Measurements from ENCODE around the gene RNF214. TPM values are rescaled to one million over a fixed set of nuclear protein-coding genes. Genes with fewer than 3 reads are reported as not detected.

RNF214 gene
- total and polyA plus RNA-seq, 2 of the 13 experiments (the other 11 are each of a cell fraction or from before 2014, with no cell fraction given): 10.7 to 12.6 TPM

- peak; percentile 94 for TF ChIP-seq PAXIP1 (CRISPR knock-in tag; conservative IDR thresholded peaks at IDR 0.05)
- TF ChIP-seq ZNF83 (CRISPR knock-in tag; IDR thresholded peaks at IDR 0.05; ENCODE audit: borderline replicate concordance): no peak
- TF ChIP-seq CREBL2 (CRISPR knock-in tag; IDR thresholded peaks at IDR 0.05; ENCODE audit: borderline replicate concordance): no peak
- no peak for TF ChIP-seq ZNF101 (CRISPR knock-in tag; IDR thresholded peaks at IDR 0.05; ENCODE audit: borderline replicate concordance, low read depth)
- no peak for TF ChIP-seq SYNCRIP (IDR thresholded peaks at IDR 0.05; ENCODE audit: insufficient read depth, low read depth, low read length)
- TF ChIP-seq TMF1 (CRISPR knock-in tag; IDR thresholded peaks at IDR 0.05; ENCODE audit: low read depth): no peak
- 0 out of 2 replicates have a peak, but pooled peaks have one; percentile 23 for TF ChIP-seq TCF7 (IDR thresholded peaks at IDR 0.05; ENCODE audit: low read depth)
Observed at GRCh38 chr11:117299351-117300282, 67.1 kb downstream of the RNF214 start (continued).

- DNase-seq (ENCODE audit: low spot score) (peak; percentile 52), ATAC-seq (peak; percentile 69), FAIRE-seq (no peak)
- Histone ChIP-seq H4K20me1 (ENCODE audit: insufficient read depth, low read length) (no peaks in the 10 kb centered on the region), H2AFZ (ENCODE audit: low read length) (no peak overlapping the region), H3K27ac (ENCODE audit: extremely low read length, insufficient read depth, low read length) (peak overlapping the region; percentile 92), H3K4me1 (ENCODE audit: insufficient read depth, low read length) (peaks cover 72% of the 10 kb centered on the region), H3K9me3 (ENCODE audit: low read length) (no peaks in the 10 kb centered on the region), H3K79me2 (ENCODE audit: insufficient read depth, low read length) (peaks cover 2% of the 10 kb centered on the region), H3K36me3 (replicated peaks in 1 of 2; ENCODE audit: control insufficient read depth in 1 of 2, insufficient read depth in 2 of 2, low read length in 2 of 2) (no peaks in the 10 kb centered on the region; a peak in 1 of 5 replicates), H3K4me2 (ENCODE audit: low read depth, low read length) (peak overlapping the region; percentile 85), H3K9ac (ENCODE audit: insufficient read depth, low read depth, low read length) (peak overlapping the region; percentile 71), H3K4me3 (replicated peaks in 1 of 3; ENCODE audit: insufficient read depth in 1 of 3, low read depth in 2 of 3, low read length in 3 of 3) (peak overlapping the region; percentile 62 to 78 (median 65)), H3K27me3 (ENCODE audit: control insufficient read depth in 1 of 2, insufficient read depth in 2 of 2, low read length in 2 of 2) (no peaks in the 10 kb centered on the region)
- CTCF ChIA-PET (ENCODE audit: low intra/inter-chr PET ratio, low total read pairs): no interaction called here
- POLR2A ChIA-PET: interaction anchor here (0.6 to 7.1 kb wide), 12 partner anchors 8 to 471 kb away, joined by 3 to 62 read pairs (median 5); partner anchors contain the start of genes APOC3, BACE1, CEP164 and PCSK7
- WGBS (ENCODE audit: low lambda C conversion rate): 0% methylated on average over 9 of the region's 17 CpGs
- intact Hi-C loops (cut with micrococcal nuclease; ENCODE audit: unreplicated experiment): no loop called here
- in situ Hi-C loops (cut with HindIII; ENCODE audit: extremely low pct_ligation_motif_present, low pct_unique_long_range_greater_than_20kb): no loop called here
- BruUV-seq (replicated peaks): no TSS peak
- TF ChIP-seq MAX (IDR thresholded peaks at IDR 0.05) (peak; percentile 30), ZNF501 (CRISPR knock-in tag; IDR thresholded peaks at IDR 0.05) (peak; percentile 29; the same call in 1 of the 2 replicates), ZNF317 (CRISPR knock-in tag; IDR thresholded peaks at IDR 0.05) (0 out of 2 replicates have a peak, but pooled peaks have one; percentile 9), MXD1 (CRISPR knock-in tag; IDR thresholded peaks at IDR 0.05) (no peak), BORCS8-MEF2B (CRISPR knock-in tag; IDR thresholded peaks at IDR 0.05) (0 out of 2 replicates have a peak, but pooled peaks have one; percentile 17), HNRNPLL (IDR thresholded peaks at IDR 0.05; ENCODE audit: low read depth, low read length, poor library complexity, severe bottlenecking) (peak; percentile 36), THRA (CRISPR knock-in tag; IDR thresholded peaks at IDR 0.05; ENCODE audit: borderline replicate concordance) (peak; percentile 15; the same call in 1 of the 2 replicates), SNAI1 (CRISPR knock-in tag; IDR thresholded peaks at IDR 0.05; ENCODE audit: borderline replicate concordance) (peak; percentile 59; the same call in 1 of the 2 replicates)
Observed at GRCh38 chr11:117300283-117300663, 67.8 kb downstream of the RNF214 start.

All from HepG2 (cell line).